ENCODE measurements around the gene GPATCH8. TPM values are rescaled to one million over a fixed set of nuclear protein-coding genes. Genes with fewer than 3 reads are reported as not detected.

Gene GPATCH8
- total RNA-seq, 1 experiment from 2014 or later: 23.2 TPM

DNA sequence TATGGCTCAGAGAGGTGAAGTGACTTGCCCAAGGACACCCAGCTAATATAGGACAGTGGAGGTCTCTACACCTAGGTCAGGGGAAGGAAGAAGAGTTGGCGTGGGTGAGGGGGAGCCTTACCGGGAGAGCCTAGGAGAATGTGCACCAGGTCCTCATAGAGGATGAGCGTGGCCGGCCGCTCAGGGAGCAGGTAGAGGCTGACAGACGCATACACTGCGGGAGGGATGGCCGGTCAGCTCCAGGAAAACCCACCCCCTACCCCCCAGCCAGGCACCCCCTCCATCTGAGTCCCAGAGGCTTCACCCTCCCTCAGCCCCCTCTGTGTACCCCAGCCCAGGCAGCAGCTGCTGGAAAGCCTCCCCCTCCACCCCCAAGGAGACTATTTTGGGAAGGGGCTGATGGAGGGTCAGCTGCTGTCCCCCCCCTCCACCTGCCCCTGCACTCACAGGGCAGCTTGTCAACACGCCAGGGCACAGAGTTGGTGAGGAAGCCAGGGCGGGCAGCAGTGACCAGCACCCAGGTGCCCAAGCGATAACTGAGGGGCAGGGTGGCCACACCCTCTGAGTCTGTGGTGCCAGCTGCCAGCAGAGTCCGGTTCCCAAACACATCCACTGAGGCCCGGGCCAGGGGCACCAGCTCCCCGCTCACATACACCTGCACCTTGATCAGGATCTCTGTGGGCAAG is 143.6 kb downstream of the GPATCH8 start:
- DNase-seq: no peak
- H3K9me3 ChIP-seq (ENCODE audit: low read length): no peaks in the 10 kb centered on the region
- peaks cover 22% of the 10 kb centered on the region for H3K4me1 ChIP-seq (ENCODE audit: low read length)
- no peaks in the 10 kb centered on the region for H3K36me3 ChIP-seq (ENCODE audit: insufficient read depth, low read length)
- H3K27ac ChIP-seq (ENCODE audit: low read length): no peak overlapping the region
- no peaks in the 10 kb centered on the region for H3K27me3 ChIP-seq (ENCODE audit: low read length)
- no peaks in the 10 kb centered on the region for H3K9me2 ChIP-seq (replicated peaks; ENCODE audit: insufficient read depth, low read length)
- 0 out of 2 replicates have a peak, but pooled peaks cover 3% of the 10 kb centered on the region for H4K20me1 ChIP-seq (ENCODE audit: insufficient read depth, low read depth, low read length)
- no peak overlapping the region for H3K4me2 ChIP-seq (ENCODE audit: low read depth, low read length, poor library complexity, severe bottlenecking)
- no peak overlapping the region for H3K9ac ChIP-seq (ENCODE audit: low read length)
- H3K4me3 ChIP-seq (ENCODE audit: low read length): no peak overlapping the region
- H3K79me2 ChIP-seq (ENCODE audit: low read length): no peaks in the 10 kb centered on the region
- H2AFZ ChIP-seq (ENCODE audit: low read length): no peak overlapping the region

DNA sequence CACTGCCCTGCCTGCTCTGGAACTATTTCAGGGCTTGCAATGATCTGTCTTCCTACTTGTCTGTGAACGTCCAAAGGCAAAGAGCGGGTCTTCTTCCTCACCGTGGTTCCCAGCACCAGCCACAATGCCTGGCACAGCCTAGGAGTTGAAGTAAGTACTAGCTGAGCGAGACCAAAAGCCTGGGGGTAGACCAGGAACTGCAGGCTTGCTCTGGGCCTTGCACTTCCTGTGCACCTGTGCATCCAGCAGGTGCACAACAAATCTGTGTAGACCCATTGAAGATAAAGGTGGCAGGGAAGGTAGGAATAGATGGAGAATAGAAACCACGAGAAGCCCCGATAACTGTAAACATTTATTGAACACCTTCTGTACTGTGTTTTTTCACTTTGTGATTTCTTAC is 144.2 kb downstream of the GPATCH8 start:
- Histone ChIP-seq H3K36me3 (ENCODE audit: insufficient read depth, low read length) (no peaks in the 10 kb centered on the region), H4K20me1 (ENCODE audit: insufficient read depth, low read depth, low read length) (0 out of 2 replicates have a peak, but pooled peaks cover 3% of the 10 kb centered on the region), H3K4me3 (ENCODE audit: low read length) (no peak overlapping the region), H3K79me2 (ENCODE audit: low read length) (no peaks in the 10 kb centered on the region), H3K9me3 (ENCODE audit: low read length) (no peaks in the 10 kb centered on the region), H3K4me2 (ENCODE audit: low read depth, low read length, poor library complexity, severe bottlenecking) (no peak overlapping the region), H3K9me2 (replicated peaks; ENCODE audit: insufficient read depth, low read length) (no peaks in the 10 kb centered on the region), H3K9ac (ENCODE audit: low read length) (no peak overlapping the region), H3K27ac (ENCODE audit: low read length) (no peak overlapping the region), H3K4me1 (ENCODE audit: low read length) (peaks cover 22% of the 10 kb centered on the region), H2AFZ (ENCODE audit: low read length) (no peak overlapping the region), H3K27me3 (ENCODE audit: low read length) (no peaks in the 10 kb centered on the region)
- DNase-seq: no peak

DNA sequence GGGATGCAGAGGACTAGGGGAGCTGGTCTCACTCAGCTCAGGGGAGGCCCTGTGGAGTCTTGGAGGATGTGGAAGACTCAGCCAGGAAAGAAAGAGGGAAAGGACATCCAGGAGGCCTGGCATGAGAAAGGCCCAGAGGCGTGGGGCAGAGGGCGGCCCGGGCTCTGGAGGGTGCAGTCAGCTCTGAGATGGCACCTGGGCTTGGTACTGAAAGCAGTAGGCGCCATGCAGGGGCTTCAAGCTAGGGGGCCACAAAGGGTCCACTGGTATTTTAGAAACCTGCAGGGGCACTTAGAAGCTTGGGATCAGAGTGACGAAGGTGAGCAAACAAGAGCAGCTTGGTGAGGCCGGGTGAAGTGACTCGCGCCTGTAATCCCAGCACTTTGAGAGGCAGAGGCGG is 145.1 kb downstream of the GPATCH8 start:
- H2AFZ ChIP-seq (ENCODE audit: low read length): no peak overlapping the region
- no peaks in the 10 kb centered on the region for H3K9me3 ChIP-seq (ENCODE audit: low read length)
- H3K9ac ChIP-seq (ENCODE audit: low read length): no peak overlapping the region
- no peak overlapping the region for H3K27ac ChIP-seq (ENCODE audit: low read length)
- no peaks in the 10 kb centered on the region for H3K36me3 ChIP-seq (ENCODE audit: insufficient read depth, low read length)
- H3K79me2 ChIP-seq (ENCODE audit: low read length): no peaks in the 10 kb centered on the region
- 0 out of 2 replicates have a peak, but pooled peaks cover 3% of the 10 kb centered on the region for H4K20me1 ChIP-seq (ENCODE audit: insufficient read depth, low read depth, low read length)
- H3K27me3 ChIP-seq (ENCODE audit: low read length): no peaks in the 10 kb centered on the region
- no peak overlapping the region for H3K4me2 ChIP-seq (ENCODE audit: low read depth, low read length, poor library complexity, severe bottlenecking)
- H3K9me2 ChIP-seq (replicated peaks; ENCODE audit: insufficient read depth, low read length): no peaks in the 10 kb centered on the region
- H3K4me1 ChIP-seq (ENCODE audit: low read length): peaks cover 18% of the 10 kb centered on the region
- DNase-seq: no peak
- no peak overlapping the region for H3K4me3 ChIP-seq (ENCODE audit: low read length)

DNA sequence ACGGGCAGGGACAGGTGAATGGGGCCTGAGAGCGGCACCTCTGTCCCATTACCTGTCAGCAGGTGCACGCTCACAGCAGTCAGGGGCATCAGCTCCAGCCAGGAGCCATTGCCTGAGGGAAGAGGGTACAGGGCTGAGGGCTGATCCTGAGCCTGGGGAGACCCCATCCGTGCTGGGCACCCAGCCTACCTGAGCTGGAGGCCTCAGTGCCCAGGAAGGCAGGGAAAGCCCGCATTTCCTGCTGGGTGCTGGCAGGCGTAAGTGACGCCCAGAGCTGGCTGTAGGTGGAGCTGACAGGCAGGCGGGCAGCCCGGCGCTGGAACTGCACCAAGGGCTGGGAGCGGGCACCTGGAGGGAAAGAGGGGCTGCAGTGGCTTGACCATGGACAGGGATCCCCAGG is 147.0 kb downstream of the GPATCH8 start:
- no peak for DNase-seq
- Histone ChIP-seq H3K4me2 (ENCODE audit: low read depth, low read length, poor library complexity, severe bottlenecking) (no peak overlapping the region), H4K20me1 (ENCODE audit: insufficient read depth, low read depth, low read length) (0 out of 2 replicates have a peak, but pooled peaks cover 3% of the 10 kb centered on the region), H2AFZ (ENCODE audit: low read length) (no peak overlapping the region), H3K79me2 (ENCODE audit: low read length) (no peaks in the 10 kb centered on the region), H3K4me3 (ENCODE audit: low read length) (no peak overlapping the region), H3K27me3 (ENCODE audit: low read length) (no peaks in the 10 kb centered on the region), H3K9me2 (replicated peaks; ENCODE audit: insufficient read depth, low read length) (no peaks in the 10 kb centered on the region), H3K4me1 (ENCODE audit: low read length) (peaks cover 9% of the 10 kb centered on the region; the same call in 1 of the 2 replicates), H3K36me3 (ENCODE audit: insufficient read depth, low read length) (peaks cover 4% of the 10 kb centered on the region; the same call in 1 of the 2 replicates), H3K9me3 (ENCODE audit: low read length) (no peaks in the 10 kb centered on the region), H3K9ac (ENCODE audit: low read length) (no peak overlapping the region), H3K27ac (ENCODE audit: low read length) (no peak overlapping the region)

DNA sequence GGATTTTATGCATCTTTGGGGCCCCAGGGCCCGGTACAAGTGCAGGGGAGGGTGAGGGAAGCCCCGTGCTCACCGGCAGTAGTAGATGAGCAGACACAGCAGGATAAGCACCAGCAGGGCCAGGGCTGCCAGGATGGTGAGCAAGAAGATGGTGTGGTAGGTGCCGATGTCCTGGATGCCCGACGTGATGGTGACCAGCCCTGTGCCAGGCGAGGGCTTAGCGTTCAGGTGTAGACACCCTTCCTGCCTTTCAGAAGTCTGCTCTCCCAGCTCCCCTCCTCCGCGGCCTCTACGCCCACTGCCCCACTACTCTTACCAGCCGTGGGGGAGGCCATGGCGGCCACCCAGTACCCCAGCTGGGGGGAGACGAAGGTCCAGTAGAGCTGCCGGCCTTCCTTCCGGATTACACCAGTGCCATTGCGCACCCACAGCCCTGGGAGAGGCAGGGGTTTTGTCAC is 147.5 kb downstream of the GPATCH8 start:
- H3K9me2 ChIP-seq (replicated peaks; ENCODE audit: insufficient read depth, low read length): no peaks in the 10 kb centered on the region
- no peak overlapping the region for H3K4me2 ChIP-seq (ENCODE audit: low read depth, low read length, poor library complexity, severe bottlenecking)
- H3K9me3 ChIP-seq (ENCODE audit: low read length): no peaks in the 10 kb centered on the region
- H2AFZ ChIP-seq (ENCODE audit: low read length): no peak overlapping the region
- H3K27me3 ChIP-seq (ENCODE audit: low read length): no peaks in the 10 kb centered on the region
- H4K20me1 ChIP-seq (ENCODE audit: insufficient read depth, low read depth, low read length): 0 out of 2 replicates have a peak, but pooled peaks cover 3% of the 10 kb centered on the region
- H3K79me2 ChIP-seq (ENCODE audit: low read length): no peaks in the 10 kb centered on the region
- H3K27ac ChIP-seq (ENCODE audit: low read length): no peak overlapping the region
- H3K4me1 ChIP-seq (ENCODE audit: low read length): peaks cover 4% of the 10 kb centered on the region; the same call in 1 of the 2 replicates
- no peak overlapping the region for H3K4me3 ChIP-seq (ENCODE audit: low read length)
- peaks cover 4% of the 10 kb centered on the region for H3K36me3 ChIP-seq (ENCODE audit: insufficient read depth, low read length)
- H3K9ac ChIP-seq (ENCODE audit: low read length): no peak overlapping the region
- no peak for DNase-seq

DNA sequence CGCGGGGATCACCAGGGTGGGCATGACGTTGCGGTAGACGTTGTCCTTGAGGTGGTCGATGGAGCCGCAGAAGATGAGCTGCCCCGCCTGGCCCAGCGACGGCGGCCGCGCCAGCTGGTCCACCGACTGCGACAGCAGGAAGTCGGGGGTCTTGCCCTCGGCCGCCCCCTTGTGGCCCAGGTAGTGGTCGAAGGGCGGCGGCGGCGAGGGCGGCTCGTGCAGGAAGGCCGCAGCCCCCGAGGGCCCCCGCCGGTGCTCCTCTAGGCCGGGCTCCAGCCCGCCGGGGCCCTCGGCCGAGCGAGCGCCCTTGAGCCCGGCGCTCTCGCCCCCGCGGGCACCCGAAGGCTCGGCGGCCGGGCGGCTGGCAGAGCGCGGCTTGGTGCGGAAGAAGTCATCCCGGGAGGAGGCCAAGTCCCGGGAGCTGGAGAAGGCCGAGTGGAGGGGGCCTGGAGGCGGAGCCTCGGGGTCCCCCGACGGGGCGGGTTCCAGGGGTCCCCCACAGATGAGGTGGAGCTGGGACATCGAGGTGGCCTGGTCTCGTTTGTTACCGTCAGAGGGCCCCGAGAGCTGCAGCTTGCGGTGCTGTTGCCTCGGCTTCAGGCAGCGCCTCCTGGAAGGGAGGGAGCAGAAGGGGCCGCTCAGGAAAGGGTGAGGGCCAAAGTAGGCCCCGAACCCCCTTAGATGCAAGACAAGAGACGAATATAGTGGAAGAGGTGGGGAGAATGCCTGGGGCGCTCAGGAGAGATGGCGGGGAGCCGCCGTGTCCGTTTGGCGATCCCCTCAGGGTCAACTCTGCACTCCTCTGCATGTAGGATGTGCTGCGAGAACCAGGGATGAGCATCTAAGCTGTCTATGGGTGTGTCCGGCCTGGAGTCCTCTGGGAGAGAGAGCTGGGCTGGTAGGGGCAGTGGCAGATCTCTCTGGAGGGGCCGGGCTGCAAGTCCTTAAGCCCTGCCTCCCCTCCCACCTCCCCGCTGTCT is 148.3 kb downstream of the GPATCH8 start:
- Histone ChIP-seq H3K4me1 (ENCODE audit: low read length) (peaks cover 4% of the 10 kb centered on the region; the same call in 1 of the 2 replicates), H2AFZ (ENCODE audit: low read length) (no peak overlapping the region), H3K9me3 (ENCODE audit: low read length) (no peaks in the 10 kb centered on the region), H3K4me3 (ENCODE audit: low read length) (no peak overlapping the region), H3K36me3 (ENCODE audit: insufficient read depth, low read length) (peaks cover 4% of the 10 kb centered on the region), H3K27me3 (ENCODE audit: low read length) (no peaks in the 10 kb centered on the region), H3K4me2 (ENCODE audit: low read depth, low read length, poor library complexity, severe bottlenecking) (no peak overlapping the region), H3K9me2 (replicated peaks; ENCODE audit: insufficient read depth, low read length) (no peaks in the 10 kb centered on the region), H3K79me2 (ENCODE audit: low read length) (no peaks in the 10 kb centered on the region), H3K9ac (ENCODE audit: low read length) (no peak overlapping the region), H4K20me1 (ENCODE audit: insufficient read depth, low read depth, low read length) (0 out of 2 replicates have a peak, but pooled peaks cover 3% of the 10 kb centered on the region), H3K27ac (ENCODE audit: low read length) (no peak overlapping the region)
- DNase-seq: peak; percentile 84

DNA sequence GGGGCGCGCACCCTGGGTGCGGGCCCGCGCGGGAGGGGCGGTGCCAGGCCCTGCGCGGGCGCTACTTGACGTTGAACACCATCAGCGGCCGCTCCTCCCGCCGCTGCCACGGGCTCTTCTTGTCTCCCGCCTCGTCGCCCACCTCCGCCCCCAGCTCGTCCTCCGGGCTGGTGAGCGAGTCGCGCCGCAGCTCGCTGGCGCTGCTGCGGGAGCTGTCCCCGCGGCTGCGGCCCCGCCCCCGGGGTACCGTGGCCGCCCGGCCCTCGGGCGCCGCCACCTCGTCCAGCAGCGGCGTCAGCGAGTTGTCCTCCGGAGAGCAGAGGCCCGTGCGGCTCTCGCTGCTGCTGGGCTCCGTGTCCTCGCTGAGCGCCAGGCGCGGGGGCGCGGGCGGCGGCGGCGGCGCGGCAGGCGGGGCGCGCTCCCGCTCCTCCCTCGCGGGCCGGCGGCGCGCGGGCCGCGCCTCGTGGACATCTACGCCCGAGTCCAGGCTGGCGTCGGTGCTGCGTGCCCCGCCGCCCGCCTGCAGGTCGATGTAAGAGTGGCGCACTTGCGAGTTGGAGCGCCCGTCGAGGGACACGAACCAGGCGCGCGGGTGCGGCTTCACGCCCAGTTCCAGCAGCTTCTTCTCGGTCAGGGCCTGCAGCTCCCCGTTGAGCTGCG is 149.4 kb downstream of the GPATCH8 start:
- Histone ChIP-seq H2AFZ (ENCODE audit: low read length) (no peak overlapping the region), H3K9me2 (replicated peaks; ENCODE audit: insufficient read depth, low read length) (no peaks in the 10 kb centered on the region), H3K4me2 (ENCODE audit: low read depth, low read length, poor library complexity, severe bottlenecking) (no peak overlapping the region), H3K79me2 (ENCODE audit: low read length) (no peaks in the 10 kb centered on the region), H3K4me3 (ENCODE audit: low read length) (no peak overlapping the region), H4K20me1 (ENCODE audit: insufficient read depth, low read depth, low read length) (no peaks in the 10 kb centered on the region), H3K36me3 (ENCODE audit: insufficient read depth, low read length) (peaks cover 4% of the 10 kb centered on the region), H3K27me3 (ENCODE audit: low read length) (no peaks in the 10 kb centered on the region), H3K27ac (ENCODE audit: low read length) (no peak overlapping the region), H3K9me3 (ENCODE audit: low read length) (no peaks in the 10 kb centered on the region), H3K9ac (ENCODE audit: low read length) (no peak overlapping the region), H3K4me1 (ENCODE audit: low read length) (peaks cover 10% of the 10 kb centered on the region)
- DNase-seq: no peak
